ENCODE measurements around the gene MAP3K9.

DNA sequence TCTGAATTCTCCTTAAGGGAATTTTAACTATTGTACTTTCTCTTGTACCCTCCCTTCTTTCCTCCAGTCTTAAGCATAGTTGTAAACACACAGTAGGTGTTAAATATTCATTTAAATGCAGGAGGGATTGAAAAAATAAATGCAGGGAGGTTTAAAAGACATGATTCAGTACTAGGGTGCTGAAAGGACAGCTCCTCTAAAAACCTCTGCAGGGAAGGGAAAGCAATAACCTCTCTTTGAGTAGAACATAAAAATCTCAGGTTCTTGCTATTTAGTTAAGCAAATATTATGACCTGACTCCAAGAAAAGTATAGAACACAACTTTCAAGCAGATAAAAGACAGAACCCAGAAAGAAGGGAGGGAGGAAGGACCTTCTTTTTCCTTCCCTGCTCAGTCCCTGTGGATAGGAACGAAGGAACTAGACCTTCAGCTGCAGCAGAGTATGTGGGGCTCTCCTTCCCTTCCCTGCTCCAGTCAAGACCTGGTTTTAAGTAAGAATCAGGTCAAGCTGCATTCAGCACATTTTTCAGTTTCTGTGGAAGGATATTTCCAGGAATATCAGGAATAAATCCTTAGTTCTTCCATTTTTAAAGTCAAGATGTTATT is 4.7 kb downstream of the MAP3K9 start:
- TF ChIP-seq, protein P1, sequence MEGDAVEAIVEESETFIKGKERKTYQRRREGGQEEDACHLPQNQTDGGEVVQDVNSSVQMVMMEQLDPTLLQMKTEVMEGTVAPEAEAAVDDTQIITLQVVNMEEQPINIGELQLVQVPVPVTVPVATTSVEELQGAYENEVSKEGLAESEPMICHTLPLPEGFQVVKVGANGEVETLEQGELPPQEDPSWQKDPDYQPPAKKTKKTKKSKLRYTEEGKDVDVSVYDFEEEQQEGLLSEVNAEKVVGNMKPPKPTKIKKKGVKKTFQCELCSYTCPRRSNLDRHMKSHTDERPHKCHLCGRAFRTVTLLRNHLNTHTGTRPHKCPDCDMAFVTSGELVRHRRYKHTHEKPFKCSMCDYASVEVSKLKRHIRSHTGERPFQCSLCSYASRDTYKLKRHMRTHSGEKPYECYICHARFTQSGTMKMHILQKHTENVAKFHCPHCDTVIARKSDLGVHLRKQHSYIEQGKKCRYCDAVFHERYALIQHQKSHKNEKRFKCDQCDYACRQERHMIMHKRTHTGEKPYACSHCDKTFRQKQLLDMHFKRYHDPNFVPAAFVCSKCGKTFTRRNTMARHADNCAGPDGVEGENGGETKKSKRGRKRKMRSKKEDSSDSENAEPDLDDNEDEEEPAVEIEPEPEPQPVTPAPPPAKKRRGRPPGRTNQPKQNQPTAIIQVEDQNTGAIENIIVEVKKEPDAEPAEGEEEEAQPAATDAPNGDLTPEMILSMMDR (IDR thresholded peaks at IDR 0.05), result no peak
- TF ChIP-seq, protein P2, sequence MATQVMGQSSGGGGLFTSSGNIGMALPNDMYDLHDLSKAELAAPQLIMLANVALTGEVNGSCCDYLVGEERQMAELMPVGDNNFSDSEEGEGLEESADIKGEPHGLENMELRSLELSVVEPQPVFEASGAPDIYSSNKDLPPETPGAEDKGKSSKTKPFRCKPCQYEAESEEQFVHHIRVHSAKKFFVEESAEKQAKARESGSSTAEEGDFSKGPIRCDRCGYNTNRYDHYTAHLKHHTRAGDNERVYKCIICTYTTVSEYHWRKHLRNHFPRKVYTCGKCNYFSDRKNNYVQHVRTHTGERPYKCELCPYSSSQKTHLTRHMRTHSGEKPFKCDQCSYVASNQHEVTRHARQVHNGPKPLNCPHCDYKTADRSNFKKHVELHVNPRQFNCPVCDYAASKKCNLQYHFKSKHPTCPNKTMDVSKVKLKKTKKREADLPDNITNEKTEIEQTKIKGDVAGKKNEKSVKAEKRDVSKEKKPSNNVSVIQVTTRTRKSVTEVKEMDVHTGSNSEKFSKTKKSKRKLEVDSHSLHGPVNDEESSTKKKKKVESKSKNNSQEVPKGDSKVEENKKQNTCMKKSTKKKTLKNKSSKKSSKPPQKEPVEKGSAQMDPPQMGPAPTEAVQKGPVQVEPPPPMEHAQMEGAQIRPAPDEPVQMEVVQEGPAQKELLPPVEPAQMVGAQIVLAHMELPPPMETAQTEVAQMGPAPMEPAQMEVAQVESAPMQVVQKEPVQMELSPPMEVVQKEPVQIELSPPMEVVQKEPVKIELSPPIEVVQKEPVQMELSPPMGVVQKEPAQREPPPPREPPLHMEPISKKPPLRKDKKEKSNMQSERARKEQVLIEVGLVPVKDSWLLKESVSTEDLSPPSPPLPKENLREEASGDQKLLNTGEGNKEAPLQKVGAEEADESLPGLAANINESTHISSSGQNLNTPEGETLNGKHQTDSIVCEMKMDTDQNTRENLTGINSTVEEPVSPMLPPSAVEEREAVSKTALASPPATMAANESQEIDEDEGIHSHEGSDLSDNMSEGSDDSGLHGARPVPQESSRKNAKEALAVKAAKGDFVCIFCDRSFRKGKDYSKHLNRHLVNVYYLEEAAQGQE (IDR thresholded peaks at IDR 0.05; ENCODE audit: insufficient read depth in 1 of 2, low read depth in 2 of 2, low read length in 1 of 2), result peak in 1 of 2 experiments; percentile 71; a peak in 2 of 4 replicates
- TF ChIP-seq TCF7L2 (IDR thresholded peaks at IDR 0.05; ENCODE audit: low read depth, low read length) (no peak), POLR2AphosphoS5 (IDR thresholded peaks at IDR 0.05; ENCODE audit: low read depth, low read length) (no peak), SIN3A (IDR thresholded peaks at IDR 0.05; ENCODE audit: borderline replicate concordance, insufficient read depth, low read depth, low read length) (no peak)

Measured in Panc1 (cell line).